ENCODE results near the gene ATRN. TPM values are rescaled to one million over a fixed set of nuclear protein-coding genes. Genes with fewer than 3 reads are reported as not detected.

Gene ATRN
- total RNA-seq, 4 donors from 2014 or later, result 24.0 to 31.5 (median 26.4) TPM

GRCh38 chr20:3691897-3692296 is 221.1 kb downstream of the ATRN start:
- H3K27me3 ChIP-seq, result no peaks in the 10 kb centered on the region
- no peak for TF ChIP-seq CTCF (IDR thresholded peaks at IDR 0.05)
- no peak for TF ChIP-seq POLR2A (IDR thresholded peaks at IDR 0.05)
- WGBS, 2 donors, result 67 to 88% methylated on average over 3 to 8 of the region's 9 CpGs

GRCh38 chr20:3692706-3693294 is 222.0 kb downstream of the ATRN start:
- Histone ChIP-seq H3K36me3 (no peaks in the 10 kb centered on the region), H3K9me3 (peaks cover 0 to 8% (median 0%) of the 10 kb centered on the region in 4 donors), H3K27ac (no peak overlapping the region), H3K4me1 (peaks cover 0 to 5% (median 0%) of the 10 kb centered on the region in 4 donors), H3K4me3 (no peak overlapping the region), H3K27me3 (no peaks in the 10 kb centered on the region)
- no peak for TF ChIP-seq EP300 (IDR thresholded peaks at IDR 0.05)
- TF ChIP-seq POLR2A (IDR thresholded peaks at IDR 0.05), result no peak
- no peak for TF ChIP-seq CTCF (IDR thresholded peaks at IDR 0.05)
- WGBS, 2 donors, result 88 to 95% methylated on average over 18 to 22 of the region's 23 CpGs
- no peak for DNase-seq (ENCODE audit: low spot score in 2 of 2)

More at GRCh38 chr20:3691897-3692296, 221.1 kb downstream of the ATRN start:
- Histone ChIP-seq H3K27ac (no peak overlapping the region), H3K9me3 (peaks cover 0 to 8% (median 0%) of the 10 kb centered on the region in 4 donors), H3K4me1 (peaks cover 0 to 14% (median 6%) of the 10 kb centered on the region in 4 donors), H3K4me3 (no peak overlapping the region), H3K36me3 (no peaks in the 10 kb centered on the region)
- DNase-seq (ENCODE audit: low spot score in 2 of 2), result no peak

- WGBS, 2 donors, result 86 to 94% methylated on average over 4 to 13 of the region's 13 CpGs
- no peak for TF ChIP-seq POLR2A (IDR thresholded peaks at IDR 0.05)
- no peak for TF ChIP-seq CTCF (IDR thresholded peaks at IDR 0.05)
- TF ChIP-seq EP300 (IDR thresholded peaks at IDR 0.05), result no peak
- no peak for DNase-seq (ENCODE audit: low spot score in 2 of 2)
- peaks cover 0 to 8% (median 0%) of the 10 kb centered on the region in 4 donors for H3K9me3 ChIP-seq
- H3K27ac ChIP-seq, result no peak overlapping the region
- peaks cover 0 to 2% (median 0%) of the 10 kb centered on the region in 4 donors for H3K4me1 ChIP-seq
- H3K36me3 ChIP-seq, result no peaks in the 10 kb centered on the region
- H3K27me3 ChIP-seq, result no peaks in the 10 kb centered on the region
- no peak overlapping the region for H3K4me3 ChIP-seq
Observed at GRCh38 chr20:3693376-3693775, 222.6 kb downstream of the ATRN start.

GRCh38 chr20:3694864-3695263 is 224.0 kb downstream of the ATRN start:
- Histone ChIP-seq H3K36me3 (no peaks in the 10 kb centered on the region), H3K9me3 (peaks cover 0 to 8% (median 0%) of the 10 kb centered on the region in 4 donors), H3K27me3 (no peaks in the 10 kb centered on the region), H3K4me1 (no peaks in the 10 kb centered on the region), H3K27ac (no peak overlapping the region), H3K4me3 (no peak overlapping the region)
- no peak for DNase-seq (ENCODE audit: low spot score in 2 of 2)
- WGBS, 2 donors, result 90 to 93% methylated on average over 5 of the region's 5 CpGs
- TF ChIP-seq EP300 (IDR thresholded peaks at IDR 0.05) (no peak), CTCF (IDR thresholded peaks at IDR 0.05) (no peak), POLR2A (IDR thresholded peaks at IDR 0.05) (no peak)

- WGBS, 2 donors, result 92 to 100% methylated on average over 1 of the region's 1 CpG
- TF ChIP-seq EP300 (IDR thresholded peaks at IDR 0.05) (no peak), CTCF (IDR thresholded peaks at IDR 0.05) (peak in 1 of 5 experiments; percentile 9)
- no peaks in the 10 kb centered on the region for H3K4me1 ChIP-seq
- H3K27me3 ChIP-seq, result no peaks in the 10 kb centered on the region
- no peak for DNase-seq (ENCODE audit: low spot score in 2 of 2)
- no peak overlapping the region for H3K4me3 ChIP-seq
- H3K36me3 ChIP-seq, result no peaks in the 10 kb centered on the region
- peaks cover 0 to 8% (median 0%) of the 10 kb centered on the region in 4 donors for H3K9me3 ChIP-seq
- no peak overlapping the region for H3K27ac ChIP-seq
Observed at GRCh38 chr20:3696200-3696599, 225.4 kb downstream of the ATRN start.

Data from tibial nerve (tissue), 4 donors.